HFF-Myc (cell line): ENCODE measurements around the gene FBXO22.
"Not testable (repeated sequence)": the region's sequence is repeated elsewhere in the genome, so short reads cannot be mapped to it uniquely, and the experiment has no call there.

Experiments used
- DNase-seq: peaks from one replicate; pipeline ENCODE4 v3.0.0-alpha.2; 2011; ENCODE audit warnings: low read depth; ENCODE audit errors: extremely low read depth
- H3K4me3 ChIP-seq: replicated peaks from 2 replicates; pipeline ENCODE4 v1.5.1; 2011; ENCODE audit warnings: low read depth, mild to moderate bottlenecking, control low read depth, low read length
- TF ChIP-seq, protein P1 (sequence below): IDR thresholded peaks from 2 replicates; pipeline ENCODE4 v1.5.1; 2012; ENCODE audit warnings: mild to moderate bottlenecking, low read depth, low read length, control low read depth; ENCODE audit errors: missing control alignments

The FBXO22 gene

DNA sequence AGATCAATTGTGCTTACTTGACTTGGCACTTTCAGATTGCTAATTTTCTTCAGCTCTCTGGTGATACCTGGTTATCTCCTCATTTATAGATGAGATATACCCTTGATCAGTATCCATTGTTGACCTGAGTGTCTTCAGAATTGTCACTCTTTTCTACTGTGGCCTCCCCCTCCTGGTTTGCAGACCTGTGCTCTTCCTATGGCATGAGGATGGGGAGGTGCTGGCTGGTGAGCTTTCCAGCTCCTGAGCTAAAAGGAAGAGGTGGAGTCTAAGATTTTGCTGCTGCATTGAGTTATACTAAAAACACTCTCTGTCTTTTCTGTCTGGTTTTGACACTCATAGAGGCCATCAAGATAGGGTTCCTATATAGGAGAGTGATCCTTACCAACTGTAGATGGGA is 36.8 kb upstream of the FBXO22 start:
- TF ChIP-seq, protein P1, sequence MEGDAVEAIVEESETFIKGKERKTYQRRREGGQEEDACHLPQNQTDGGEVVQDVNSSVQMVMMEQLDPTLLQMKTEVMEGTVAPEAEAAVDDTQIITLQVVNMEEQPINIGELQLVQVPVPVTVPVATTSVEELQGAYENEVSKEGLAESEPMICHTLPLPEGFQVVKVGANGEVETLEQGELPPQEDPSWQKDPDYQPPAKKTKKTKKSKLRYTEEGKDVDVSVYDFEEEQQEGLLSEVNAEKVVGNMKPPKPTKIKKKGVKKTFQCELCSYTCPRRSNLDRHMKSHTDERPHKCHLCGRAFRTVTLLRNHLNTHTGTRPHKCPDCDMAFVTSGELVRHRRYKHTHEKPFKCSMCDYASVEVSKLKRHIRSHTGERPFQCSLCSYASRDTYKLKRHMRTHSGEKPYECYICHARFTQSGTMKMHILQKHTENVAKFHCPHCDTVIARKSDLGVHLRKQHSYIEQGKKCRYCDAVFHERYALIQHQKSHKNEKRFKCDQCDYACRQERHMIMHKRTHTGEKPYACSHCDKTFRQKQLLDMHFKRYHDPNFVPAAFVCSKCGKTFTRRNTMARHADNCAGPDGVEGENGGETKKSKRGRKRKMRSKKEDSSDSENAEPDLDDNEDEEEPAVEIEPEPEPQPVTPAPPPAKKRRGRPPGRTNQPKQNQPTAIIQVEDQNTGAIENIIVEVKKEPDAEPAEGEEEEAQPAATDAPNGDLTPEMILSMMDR = no peak
- no peak overlapping the region for H3K4me3 ChIP-seq
- no peak for DNase-seq

DNA sequence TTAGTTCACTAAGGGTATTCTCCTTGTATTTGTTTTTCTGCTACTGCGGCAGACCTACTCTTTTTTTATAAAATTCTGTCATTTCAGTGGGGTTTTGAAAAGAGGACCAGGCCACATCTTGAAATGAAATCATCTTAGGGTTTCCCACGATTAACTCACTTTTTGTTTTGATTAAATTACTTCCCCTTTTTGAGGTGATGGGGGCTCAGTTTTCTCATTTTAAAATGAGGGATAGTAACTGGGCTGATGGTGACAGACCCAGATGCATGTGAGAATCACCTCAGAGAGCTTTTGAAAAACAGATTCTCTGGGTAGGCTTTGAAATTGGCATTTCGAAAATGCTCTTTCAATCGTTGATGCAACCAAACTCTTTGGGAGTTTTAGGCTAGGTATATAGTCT is 36.2 kb upstream of the FBXO22 start:
- DNase-seq = no peak
- TF ChIP-seq, protein P1 = no peak
- H3K4me3 ChIP-seq = no peak overlapping the region

DNA sequence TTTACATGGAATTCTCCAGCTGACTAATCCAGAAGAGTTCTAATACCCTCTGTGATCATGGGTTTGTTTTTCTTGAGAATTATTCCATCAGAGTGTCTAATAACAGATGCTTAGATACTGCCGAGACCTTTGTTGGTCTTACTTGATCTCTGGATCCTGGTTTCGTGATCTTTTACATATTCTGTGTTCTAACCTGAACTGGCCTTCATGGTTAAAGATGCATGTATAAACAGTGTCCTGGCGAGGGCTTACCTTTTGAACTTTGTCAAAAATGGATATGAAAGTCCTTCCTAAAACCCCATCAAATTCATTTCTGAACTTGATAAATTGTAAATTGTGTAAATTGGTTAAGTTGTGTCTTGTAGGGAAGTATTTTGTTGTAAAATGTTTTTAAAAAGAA is 35.7 kb upstream of the FBXO22 start:
- TF ChIP-seq, protein P1 = no peak
- DNase-seq = no peak
- no peak overlapping the region for H3K4me3 ChIP-seq

DNA sequence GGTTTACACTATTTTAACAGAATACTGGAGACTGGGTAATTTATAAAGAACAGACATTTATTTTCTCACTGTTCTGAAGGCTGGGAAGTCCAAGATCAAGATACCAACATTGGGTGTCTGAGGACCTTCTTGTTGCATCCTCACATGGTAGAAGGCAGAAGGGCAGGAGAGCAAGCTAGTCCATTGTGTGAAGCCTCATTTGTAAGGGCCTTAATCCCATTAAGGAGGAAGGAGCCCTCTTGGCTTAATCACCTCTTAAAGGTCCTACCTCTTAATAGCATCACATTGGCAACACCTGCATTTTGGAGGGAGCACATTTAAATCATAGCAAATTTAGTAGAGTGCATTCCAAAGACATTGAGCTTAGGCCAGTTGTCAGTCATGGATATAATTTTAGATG is 34.2 kb upstream of the FBXO22 start:
- H3K4me3 ChIP-seq = no peak overlapping the region
- TF ChIP-seq, protein P1 = no peak
- no peak for DNase-seq

DNA sequence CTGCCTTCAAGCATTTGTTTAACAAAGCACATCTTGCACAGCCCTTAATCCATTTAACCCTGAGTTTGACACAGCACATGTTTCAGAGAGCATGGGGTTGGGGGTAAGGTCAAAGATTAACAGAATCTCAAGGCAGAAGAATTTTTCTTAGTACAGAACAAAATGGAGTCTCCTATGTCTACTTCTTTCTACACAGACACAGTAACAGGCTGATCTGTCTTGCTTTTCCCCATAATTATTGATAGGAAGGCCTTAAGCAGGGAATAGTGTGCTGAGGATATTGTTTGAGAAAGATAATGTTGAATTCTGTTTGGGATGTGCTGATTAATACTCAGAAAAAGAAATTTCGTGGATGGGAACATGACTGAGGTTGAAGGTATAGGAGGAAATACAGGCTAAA is 32.1 kb upstream of the FBXO22 start:
- not testable (repeated sequence) for H3K4me3 ChIP-seq, DNase-seq

DNA sequence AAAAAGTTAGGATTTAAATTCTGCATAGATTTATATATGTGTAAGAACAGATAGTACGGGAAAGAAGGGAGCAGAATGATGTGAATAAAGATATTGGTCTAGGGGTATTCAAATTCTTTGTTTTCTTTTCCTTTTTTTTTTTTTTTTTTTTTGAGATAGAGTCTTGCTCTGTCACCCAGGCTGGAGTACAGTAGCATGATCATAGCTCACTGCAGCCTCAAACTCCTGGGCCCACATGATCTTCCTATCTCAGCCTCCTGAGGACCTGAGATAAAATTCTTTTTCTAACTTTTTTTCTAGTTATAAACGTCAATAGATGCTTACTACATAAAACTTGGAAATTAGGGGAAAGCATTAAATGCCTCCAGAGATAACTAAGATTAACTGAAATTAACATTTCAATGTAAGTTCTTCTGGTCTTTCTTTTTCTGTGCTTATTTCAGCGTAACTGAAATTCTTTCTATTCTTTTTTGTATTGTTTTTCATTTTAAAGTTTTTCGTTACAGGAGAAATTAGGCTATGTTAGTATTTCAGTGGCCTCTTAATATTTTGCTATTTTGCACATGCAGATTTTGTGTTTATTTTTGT is 31.2 kb upstream of the FBXO22 start:
- TF ChIP-seq, protein P1 = no peak
- DNase-seq = no peak

DNA sequence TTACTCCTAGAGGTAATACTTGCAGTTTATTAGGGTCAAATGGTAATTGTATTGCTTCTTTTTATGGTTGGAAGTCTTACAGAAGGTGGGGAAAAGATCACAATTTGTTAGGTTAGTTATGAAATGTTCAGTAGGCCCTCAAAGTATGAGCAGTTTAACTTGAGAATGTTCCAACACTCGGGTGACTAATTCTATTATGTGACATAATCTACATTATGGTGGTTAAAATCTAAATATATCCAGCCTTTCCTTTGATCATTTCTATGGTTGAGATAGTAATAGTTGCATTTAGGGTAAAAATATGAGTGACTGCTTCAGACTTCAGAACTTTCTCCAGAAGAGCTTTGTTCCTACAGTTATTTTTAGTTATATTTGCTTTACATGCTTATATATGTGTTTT is 19.6 kb upstream of the FBXO22 start:
- TF ChIP-seq, protein P1 = no peak

More for the DNA sequence above, 31.2 kb upstream of the FBXO22 start:
- no peak overlapping the region for H3K4me3 ChIP-seq

DNA sequence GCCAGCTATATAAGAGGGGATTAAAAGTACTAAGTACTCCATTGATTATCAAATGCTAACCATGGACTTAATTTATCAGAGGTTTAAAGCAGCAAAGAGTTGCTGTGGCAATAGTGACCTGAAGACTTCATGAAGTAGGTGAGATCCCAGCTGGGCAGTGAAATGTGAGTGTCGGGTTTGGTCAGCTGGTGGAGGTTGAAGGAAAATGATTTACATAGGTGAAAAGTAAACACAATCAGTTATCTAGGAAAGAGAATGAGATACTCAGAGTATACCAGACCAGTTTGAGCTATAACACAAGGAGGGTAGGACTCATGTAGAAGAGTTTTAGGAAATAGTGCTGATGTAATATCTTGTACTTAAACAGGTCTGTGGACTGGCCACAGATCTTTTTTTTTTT is 16.5 kb upstream of the FBXO22 start:
- TF ChIP-seq, protein P1 = no peak
- no peak for DNase-seq
- no peak overlapping the region for H3K4me3 ChIP-seq

More for the DNA sequence above, 19.6 kb upstream of the FBXO22 start:
- no peak for DNase-seq
- no peak overlapping the region for H3K4me3 ChIP-seq
